DND-41 (cell line): ENCODE data around the gene OPTC.

Experiments used
- EZH2 ChIP-seq: IDR thresholded peaks from 3 replicates; pipeline ENCODE4 v1.6.1; 2012; ENCODE audit warnings: borderline replicate concordance, low read depth, mild to moderate bottlenecking, moderate library complexity, low read length, inconsistent platforms; ENCODE audit not compliant: severe bottlenecking
- TF ChIP-seq, protein P1 (sequence below): IDR thresholded peaks from 2 replicates; pipeline ENCODE4 v1.5.1; 2012; ENCODE audit warnings: borderline replicate concordance, low read length, moderate library complexity, mild to moderate bottlenecking; ENCODE audit not compliant: poor library complexity, severe bottlenecking; ENCODE audit errors: extremely low read depth

DNA sequence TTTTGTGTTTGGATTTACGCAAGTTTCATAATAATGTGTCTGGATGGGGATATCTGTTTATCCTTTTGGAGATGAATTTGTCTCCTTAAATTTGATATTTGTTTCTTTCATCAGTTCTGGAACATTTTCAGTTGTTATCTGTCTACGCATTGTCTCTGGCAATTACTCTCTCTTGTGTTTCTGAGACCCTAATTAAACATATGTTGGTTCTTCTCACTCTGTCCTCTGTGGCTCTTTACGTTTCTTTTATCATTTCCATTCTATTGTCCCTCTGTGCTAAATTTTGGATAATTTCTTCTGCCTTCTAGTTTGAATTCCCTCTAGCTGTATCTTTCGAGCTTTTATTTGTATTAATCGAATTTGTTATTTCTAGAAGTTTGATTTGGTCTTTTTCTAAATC lies 35.9 kb upstream of the OPTC start:
- TF ChIP-seq, protein P1, sequence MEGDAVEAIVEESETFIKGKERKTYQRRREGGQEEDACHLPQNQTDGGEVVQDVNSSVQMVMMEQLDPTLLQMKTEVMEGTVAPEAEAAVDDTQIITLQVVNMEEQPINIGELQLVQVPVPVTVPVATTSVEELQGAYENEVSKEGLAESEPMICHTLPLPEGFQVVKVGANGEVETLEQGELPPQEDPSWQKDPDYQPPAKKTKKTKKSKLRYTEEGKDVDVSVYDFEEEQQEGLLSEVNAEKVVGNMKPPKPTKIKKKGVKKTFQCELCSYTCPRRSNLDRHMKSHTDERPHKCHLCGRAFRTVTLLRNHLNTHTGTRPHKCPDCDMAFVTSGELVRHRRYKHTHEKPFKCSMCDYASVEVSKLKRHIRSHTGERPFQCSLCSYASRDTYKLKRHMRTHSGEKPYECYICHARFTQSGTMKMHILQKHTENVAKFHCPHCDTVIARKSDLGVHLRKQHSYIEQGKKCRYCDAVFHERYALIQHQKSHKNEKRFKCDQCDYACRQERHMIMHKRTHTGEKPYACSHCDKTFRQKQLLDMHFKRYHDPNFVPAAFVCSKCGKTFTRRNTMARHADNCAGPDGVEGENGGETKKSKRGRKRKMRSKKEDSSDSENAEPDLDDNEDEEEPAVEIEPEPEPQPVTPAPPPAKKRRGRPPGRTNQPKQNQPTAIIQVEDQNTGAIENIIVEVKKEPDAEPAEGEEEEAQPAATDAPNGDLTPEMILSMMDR = no peak
- no peak for TF ChIP-seq EZH2
